HL-60/S4 treated with phorbol 12-myristate 13-acetate at 8.2 ng/mL for 4 days and 3 days (cell line): ENCODE data around the gene PPFIA1.

Experiments used
- in situ Hi-C: fragments of 300-500 bp; cut with MboI; formaldehyde crosslinking; loops from 2 replicates; pipeline ENCODE4 v1.15.0; 2022; ENCODE audit warnings: low sequenced_read_pairs

The PPFIA1 gene

DNA sequence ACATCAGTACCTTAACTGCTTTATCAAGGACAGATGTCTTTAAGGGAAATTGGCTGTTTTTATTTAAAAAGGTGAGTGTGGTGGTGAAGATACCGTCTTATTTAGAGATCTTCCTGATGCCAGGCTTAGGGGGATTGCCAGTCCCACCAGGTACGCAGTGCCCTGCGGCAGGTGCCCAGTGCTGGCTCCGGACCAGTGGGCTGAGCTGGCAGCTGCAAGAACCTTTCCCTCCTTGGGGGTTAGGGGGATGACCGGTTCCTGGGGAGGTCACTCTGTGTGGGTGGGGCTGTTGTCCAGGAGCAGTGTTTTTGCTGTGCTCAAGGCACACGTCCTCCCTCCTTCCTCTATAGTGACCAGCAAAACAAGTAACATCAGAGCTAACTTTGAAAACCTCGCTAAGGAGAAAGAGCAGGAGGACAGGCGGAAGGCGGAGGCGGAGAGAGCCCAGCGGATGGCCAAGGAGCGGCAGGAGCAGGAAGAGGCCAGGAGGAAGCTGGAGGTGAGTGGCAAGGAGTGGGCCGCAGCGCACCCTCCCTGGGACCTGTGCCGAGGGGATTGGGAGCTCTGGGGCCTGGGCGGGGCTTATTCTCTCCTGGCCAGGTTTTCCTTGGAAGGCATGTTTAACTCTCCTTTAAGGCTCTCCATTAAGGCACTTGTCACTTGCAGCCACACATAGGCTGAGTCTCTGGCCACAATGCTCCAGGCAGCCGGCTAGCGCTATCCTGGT is 158.4 kb downstream of the PPFIA1 start:
- in situ Hi-C loops, result loop anchor here (25.0 kb wide), 1 partner anchor 517 kb away; no protein-coding TSS in a partner anchor

- in situ Hi-C loops, result loop anchor here (25.0 kb wide), 1 partner anchor 517 kb away; no protein-coding TSS in a partner anchor
Observed at GRCh38 chr11:70429428-70429705, 158.9 kb downstream of the PPFIA1 start.

DNA sequence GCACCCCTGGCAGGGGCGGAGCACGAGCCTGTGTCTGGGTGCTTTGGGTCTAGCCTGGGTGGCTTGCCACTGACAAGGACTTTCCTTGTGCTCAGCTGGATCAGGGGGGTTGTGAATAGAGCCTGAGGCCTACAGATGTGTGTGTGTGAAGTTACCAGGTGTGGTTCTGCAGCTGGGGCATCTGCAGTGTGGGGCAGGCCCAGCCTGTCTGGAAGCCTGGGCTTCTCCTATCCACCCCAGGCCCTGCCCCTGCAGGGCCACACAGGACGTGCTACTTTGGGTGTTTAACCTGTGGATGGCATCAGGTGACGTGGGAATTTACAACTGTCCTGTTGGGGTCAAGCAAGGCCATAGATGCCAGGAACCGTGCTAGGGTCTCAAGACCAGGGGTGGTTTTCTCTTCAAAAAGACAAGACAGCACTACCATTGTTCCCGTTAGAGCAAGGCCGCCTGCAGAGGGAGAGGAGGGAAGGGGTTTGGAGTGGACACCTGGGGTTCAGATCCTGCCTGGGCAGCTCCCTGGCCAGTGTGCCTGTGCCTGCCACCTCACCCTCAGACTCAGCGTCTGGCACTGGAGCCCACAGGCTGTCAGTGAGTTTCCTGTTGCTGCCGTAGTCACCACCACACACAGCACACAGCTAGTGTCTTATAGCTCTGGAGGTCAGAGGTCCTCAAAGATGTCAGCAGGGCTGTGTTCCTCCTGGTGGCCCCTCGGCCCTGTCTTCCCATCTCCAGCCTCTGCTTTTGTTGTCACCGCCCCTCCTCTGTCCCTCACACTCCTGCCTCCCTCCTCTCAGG is 159.4 kb downstream of the PPFIA1 start:
- in situ Hi-C loops, result loop anchor here (25.0 kb wide), 1 partner anchor 518 kb away; no protein-coding TSS in a partner anchor

- in situ Hi-C loops, result loop anchor here (25.0 kb wide), 1 partner anchor 519 kb away; no protein-coding TSS in a partner anchor
Observed at GRCh38 chr11:70430671-70431574, 160.4 kb downstream of the PPFIA1 start.

DNA sequence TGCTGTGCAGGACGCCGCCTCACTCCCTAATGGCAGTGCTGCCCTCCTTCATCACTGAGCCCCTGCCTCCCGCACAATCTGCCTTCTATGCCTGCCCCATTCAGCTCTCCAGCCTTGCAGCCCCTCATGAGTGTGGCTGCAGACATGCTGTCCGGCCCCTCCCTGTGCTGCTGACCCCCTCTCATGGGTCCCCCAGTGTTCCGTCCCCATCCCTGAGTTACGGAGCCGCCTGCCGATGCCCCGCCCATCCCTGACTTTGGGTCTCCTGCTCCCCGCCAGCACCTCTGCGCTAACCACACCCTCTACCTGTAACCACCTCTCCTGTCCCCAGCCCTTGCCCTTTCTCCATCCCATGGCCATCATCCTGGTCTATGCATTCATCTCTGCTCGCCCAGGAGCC is 161.1 kb downstream of the PPFIA1 start:
- in situ Hi-C loops, result loop anchor here (25.0 kb wide), 1 partner anchor 519 kb away; no protein-coding TSS in a partner anchor

- in situ Hi-C loops, result loop anchor here (25.0 kb wide), 1 partner anchor 520 kb away; no protein-coding TSS in a partner anchor
Observed at GRCh38 chr11:70432065-70432464, 161.6 kb downstream of the PPFIA1 start.

- in situ Hi-C loops, result loop anchor here (25.0 kb wide), 1 partner anchor 520 kb away; no protein-coding TSS in a partner anchor
Observed at GRCh38 chr11:70432580-70432979, 162.1 kb downstream of the PPFIA1 start.

GRCh38 chr11:70433038-70433437 is 162.5 kb downstream of the PPFIA1 start:
- in situ Hi-C loops, result loop anchor here (25.0 kb wide), 1 partner anchor 521 kb away; no protein-coding TSS in a partner anchor

- in situ Hi-C loops, result loop anchor here (25.0 kb wide), 1 partner anchor 521 kb away; no protein-coding TSS in a partner anchor
Observed at GRCh38 chr11:70433526-70433925, 163.0 kb downstream of the PPFIA1 start.
